K562 (cell line): ENCODE data around the gene MVB12B. TPM values are rescaled to one million over a fixed set of nuclear protein-coding genes. Genes with fewer than 3 reads are reported as not detected.

Source experiments
- ATAC-seq: fragments of 200-7000 bp; cut with Tn5 transposase; 3 replicates; pipeline ENCODE4 v1.9.1; 2020; ENCODE audit warnings: moderate library complexity
- BruUV-seq: library from RNA; stranded (reverse); fragments of 400-500 nt; replicated peaks from 2 replicates; lab custom pipeline; 2021; lab: Mats Ljungman, UMichigan
- CTCF ChIA-PET: fragments of 300-600 bp; formaldehyde crosslinking; extraction: SDS; loops from one replicate; lab custom pipeline; 2021; ENCODE audit warnings: low intra/inter-chr PET ratio; lab: Yijun Ruan, JAX
- POLR2A ChIA-PET: fragments of 300-600, 350-650 bp; sonication (Branson Sonifier 250); formaldehyde crosslinking; extraction: SDS; loops from one replicate; lab custom pipeline; 2021; ENCODE audit warnings: antibody characterized with exemption, inconsistent platforms; lab: Yijun Ruan, JAX
- DNase-seq, 4 experiments: peaks; one replicate each; pipeline versions ENCODE4 v3.0.0 to v3.0.0-alpha.2; 2011 to 2018; ENCODE audit warnings: low spot score in 3 of 4, mixed read lengths in 3 of 4; ENCODE audit errors: extremely low read depth in 1 of 4
- FAIRE-seq: peaks from 2 replicates; lab custom pipeline; 2011; peaks lifted over from hg19 to GRCh38; lab: Jason Lieb, UNC
- H2AFZ ChIP-seq: 2 replicates; pipeline ENCODE4 v1.6.0; 2011; ENCODE audit warnings: low read depth, low read length, control low read depth, inconsistent platforms
- H3K27ac ChIP-seq: fragments of 200-600 bp; 3 replicates; pipeline ENCODE4 v1.8.0; 2011; ENCODE audit warnings: low read depth, mild to moderate bottlenecking, control low read depth, inconsistent platforms, low read length, moderate library complexity, mixed read lengths; ENCODE audit errors: extremely low read depth
- H3K27me3 ChIP-seq, 2 experiments: fragments of 300-600 bp in 1 of 2; 2 replicates in 1 of 2; 3 replicates in 1 of 2; pipeline versions ENCODE4 v1.6.0 to v1.8.0; 2011; ENCODE audit warnings: inconsistent platforms in 2 of 2, low read length in 2 of 2, mild to moderate bottlenecking in 1 of 2, mixed read lengths in 1 of 2, moderate library complexity in 1 of 2; ENCODE audit not compliant: control insufficient read depth in 2 of 2, insufficient read depth in 2 of 2
- H3K36me3 ChIP-seq: fragments of 300-600 bp; 3 replicates; pipeline ENCODE4 v1.8.0; 2011; ENCODE audit warnings: mild to moderate bottlenecking, low read length, inconsistent platforms; ENCODE audit not compliant: control insufficient read depth, insufficient read depth
- H3K4me1 ChIP-seq, 2 experiments: fragments of 200-600 bp in 1 of 2; replicated peaks in 1 of 2; 2 replicates in 1 of 2; 3 replicates in 1 of 2; pipeline versions ENCODE4 v1.5.1 to v1.8.0; 2011; ENCODE audit warnings: inconsistent platforms in 2 of 2, low read length in 2 of 2, mild to moderate bottlenecking in 1 of 2, mixed read lengths in 1 of 2, moderate library complexity in 1 of 2; ENCODE audit not compliant: control insufficient read depth in 2 of 2, insufficient read depth in 2 of 2
- H3K4me2 ChIP-seq: 2 replicates; pipeline ENCODE4 v1.6.1; 2011; ENCODE audit warnings: low read length, control low read depth, inconsistent platforms, mixed read lengths; ENCODE audit not compliant: insufficient read depth
- H3K4me3 ChIP-seq: fragments of 200-600 bp; sonication (generic), shearing (Covaris generic); 2 replicates; pipeline ENCODE4 v1.5.1; 2016; ENCODE audit warnings: control low read depth, inconsistent platforms
- H3K79me2 ChIP-seq: fragments of 200-600 bp; 3 replicates; pipeline ENCODE4 v1.8.0; 2011; ENCODE audit warnings: low read length, inconsistent platforms; ENCODE audit not compliant: control insufficient read depth, insufficient read depth
- H3K9ac ChIP-seq, 2 experiments: 2 replicates each; pipeline versions ENCODE4 v1.6.0 to v1.6.1; 2011; ENCODE audit warnings: low read depth in 2 of 2, low read length in 2 of 2, control low read depth in 1 of 2, inconsistent platforms in 1 of 2, mild to moderate bottlenecking in 1 of 2, mixed read lengths in 1 of 2; ENCODE audit not compliant: insufficient read depth in 1 of 2
- H3K9me1 ChIP-seq: one replicate; pipeline ENCODE4 v1.6.0; 2011; ENCODE audit warnings: inconsistent platforms, mild to moderate bottlenecking, low read length, moderate library complexity; ENCODE audit not compliant: control insufficient read depth, insufficient read depth
- H3K9me3 ChIP-seq: replicated peaks from 2 replicates; pipeline ENCODE4 v1.5.1; 2011; ENCODE audit warnings: low read depth, low read length, inconsistent platforms; ENCODE audit not compliant: control insufficient read depth, insufficient read depth
- H4K20me1 ChIP-seq: replicated peaks from 2 replicates; pipeline ENCODE4 v1.6.1; 2011; ENCODE audit warnings: low read length, inconsistent platforms, mixed read lengths; ENCODE audit not compliant: control insufficient read depth, insufficient read depth
- E4F1 ChIP-seq: fragments of 250-450 bp; sonication (Bioruptor Pico); IDR thresholded peaks from 2 replicates; pipeline ENCODE4 v1.5.0; 2021; ENCODE audit warnings: mild to moderate bottlenecking, borderline replicate concordance
- HNRNPLL ChIP-seq: fragments of 200-400 bp; formaldehyde crosslinking; IDR thresholded peaks from 2 replicates; pipeline ENCODE4 v1.6.1; 2017; ENCODE audit warnings: low read length, low read depth, mild to moderate bottlenecking; ENCODE audit not compliant: poor library complexity, severe bottlenecking
- RB1 ChIP-seq: fragments of 450-650 bp; IDR thresholded peaks from 2 replicates; pipeline ENCODE4 v1.6.1; 2017; ENCODE audit warnings: low read depth, mild to moderate bottlenecking
- TFE3 ChIP-seq: fragments of 450-650 bp; formaldehyde crosslinking; IDR thresholded peaks from 2 replicates; pipeline ENCODE4 v1.4.0; 2020; ENCODE audit warnings: mild to moderate bottlenecking, mixed read lengths
- ZNF445 ChIP-seq: fragments of 250-450 bp; sonication (Bioruptor Pico); IDR thresholded peaks from 2 replicates; pipeline ENCODE4 v1.4.0; 2020; ENCODE audit warnings: low read depth, mild to moderate bottlenecking, moderate library complexity
- WGBS: fragments of 100-300 bp; shearing (Covaris generic); methylation state at CpG from one replicate; pipeline ENCODE4 v1.1.6; 2016; ENCODE audit warnings: low coverage, mixed read lengths; ENCODE audit not compliant: insufficient coverage; ENCODE audit errors: missing lambda C conversion rate; 5-methylcytosine and 5-hydroxymethylcytosine counted together
- in situ Hi-C: fragments of 300-500 bp; cut with MboI; formaldehyde crosslinking; loops from 4 replicates; pipeline ENCODE4 v1.15.0; 2018; ENCODE audit warnings: inconsistent platforms, mixed read lengths
- intact Hi-C: fragments of 100-400 bp; cut with micrococcal nuclease; formaldehyde crosslinking; loops from 2 replicates; pipeline ENCODE4 v1.14.2; 2022
- polyA plus RNA-seq, 8 experiments: library from polyadenylated mRNA; depleted of rRNA in 4 of 8; stranded (reverse) in 5 of 8; unstranded in 3 of 8; fragments of >200 nt; fragmentation: Nextera tagmentation in 2 of 8; fragmentation: Illumina TruSeq in 1 of 8; extraction: Ambion mirVana in 2 of 8; extraction: Trizol in 1 of 8; gene quantifications; 2 replicates each; pipeline versions ENCODE4 v1.2.1 to v1.2.3, GENCODE V29; 2011 to 2014; ENCODE audit warnings: inconsistent platforms in 1 of 8, missing spikeins in 1 of 8
- total RNA-seq, 7 experiments: library from RNA; depleted of rRNA in 6 of 7; stranded (reverse); fragments of >200 nt in 6 of 7; fragmentation: Illumina TruSeq in 2 of 7; extraction: Trizol in 2 of 7; gene quantifications; 2 replicates each; pipeline versions ENCODE4 v1.2.1 to v1.2.3, GENCODE V29; 2011 to 2021; ENCODE audit warnings: low replicate concordance in 1 of 7
- TF ChIP-seq, protein P1 (sequence below): fragments of 450-650 bp; IDR thresholded peaks from 2 replicates; pipeline ENCODE4 v1.6.1; 2016; ENCODE audit warnings: low read depth
- TF ChIP-seq, protein P2 (sequence below): fragments of 250-450 bp; sonication (Bioruptor Pico); IDR thresholded peaks from 2 replicates; pipeline ENCODE4 v1.8.0; 2022; ENCODE audit warnings: moderate library complexity, mild to moderate bottlenecking, inconsistent platforms

Gene MVB12B
- total and polyA plus RNA-seq, 9 of the 15 experiments (the other 6 are each of a cell fraction or from before 2014, with no cell fraction given): not detected

GRCh38 chr9:126486276-126486675, 159.6 kb downstream of the MVB12B start:
- Histone ChIP-seq H3K79me2 (no peaks in the 10 kb centered on the region), H2AFZ (no peak overlapping the region), H3K4me3 (no peak overlapping the region), H3K27me3 (peaks cover 13 to 76% of the 10 kb centered on the region in 2 experiments), H4K20me1 (peaks cover 10% of the 10 kb centered on the region), H3K9ac (no peak overlapping the region), H3K27ac (no peak overlapping the region), H3K9me3 (no peaks in the 10 kb centered on the region), H3K36me3 (no peaks in the 10 kb centered on the region), H3K4me1 (peaks cover 0 to 8% of the 10 kb centered on the region in 2 experiments; a peak in 2 of 5 replicates), H3K9me1 (no peaks in the 10 kb centered on the region), H3K4me2 (no peak overlapping the region)
- ChIA-PET POLR2A (interaction anchor here (0.6 kb wide), 1 partner anchor 190 kb away, joined by 3 read pairs; no protein-coding TSS in a partner anchor), CTCF (no interaction called here)
- no peak for ATAC-seq
- WGBS: 0% methylated on average over 8 of the region's 11 CpGs
- in situ Hi-C loops (loop anchor here (25.0 kb wide), 1 partner anchor 1224 kb away; the partner anchor contains the start of gene GAPVD1), intact Hi-C loops (no loop called here)
- no peak for DNase-seq
- FAIRE-seq: no peak
- BruUV-seq: no TSS peak
- TF ChIP-seq E4F1 (CRISPR knock-in tag) (no peak), TFE3 (CRISPR knock-in tag) (no peak), ZNF445 (CRISPR knock-in tag) (no peak), HNRNPLL (no peak), RB1 (no peak)
- TF ChIP-seq, protein P1, sequence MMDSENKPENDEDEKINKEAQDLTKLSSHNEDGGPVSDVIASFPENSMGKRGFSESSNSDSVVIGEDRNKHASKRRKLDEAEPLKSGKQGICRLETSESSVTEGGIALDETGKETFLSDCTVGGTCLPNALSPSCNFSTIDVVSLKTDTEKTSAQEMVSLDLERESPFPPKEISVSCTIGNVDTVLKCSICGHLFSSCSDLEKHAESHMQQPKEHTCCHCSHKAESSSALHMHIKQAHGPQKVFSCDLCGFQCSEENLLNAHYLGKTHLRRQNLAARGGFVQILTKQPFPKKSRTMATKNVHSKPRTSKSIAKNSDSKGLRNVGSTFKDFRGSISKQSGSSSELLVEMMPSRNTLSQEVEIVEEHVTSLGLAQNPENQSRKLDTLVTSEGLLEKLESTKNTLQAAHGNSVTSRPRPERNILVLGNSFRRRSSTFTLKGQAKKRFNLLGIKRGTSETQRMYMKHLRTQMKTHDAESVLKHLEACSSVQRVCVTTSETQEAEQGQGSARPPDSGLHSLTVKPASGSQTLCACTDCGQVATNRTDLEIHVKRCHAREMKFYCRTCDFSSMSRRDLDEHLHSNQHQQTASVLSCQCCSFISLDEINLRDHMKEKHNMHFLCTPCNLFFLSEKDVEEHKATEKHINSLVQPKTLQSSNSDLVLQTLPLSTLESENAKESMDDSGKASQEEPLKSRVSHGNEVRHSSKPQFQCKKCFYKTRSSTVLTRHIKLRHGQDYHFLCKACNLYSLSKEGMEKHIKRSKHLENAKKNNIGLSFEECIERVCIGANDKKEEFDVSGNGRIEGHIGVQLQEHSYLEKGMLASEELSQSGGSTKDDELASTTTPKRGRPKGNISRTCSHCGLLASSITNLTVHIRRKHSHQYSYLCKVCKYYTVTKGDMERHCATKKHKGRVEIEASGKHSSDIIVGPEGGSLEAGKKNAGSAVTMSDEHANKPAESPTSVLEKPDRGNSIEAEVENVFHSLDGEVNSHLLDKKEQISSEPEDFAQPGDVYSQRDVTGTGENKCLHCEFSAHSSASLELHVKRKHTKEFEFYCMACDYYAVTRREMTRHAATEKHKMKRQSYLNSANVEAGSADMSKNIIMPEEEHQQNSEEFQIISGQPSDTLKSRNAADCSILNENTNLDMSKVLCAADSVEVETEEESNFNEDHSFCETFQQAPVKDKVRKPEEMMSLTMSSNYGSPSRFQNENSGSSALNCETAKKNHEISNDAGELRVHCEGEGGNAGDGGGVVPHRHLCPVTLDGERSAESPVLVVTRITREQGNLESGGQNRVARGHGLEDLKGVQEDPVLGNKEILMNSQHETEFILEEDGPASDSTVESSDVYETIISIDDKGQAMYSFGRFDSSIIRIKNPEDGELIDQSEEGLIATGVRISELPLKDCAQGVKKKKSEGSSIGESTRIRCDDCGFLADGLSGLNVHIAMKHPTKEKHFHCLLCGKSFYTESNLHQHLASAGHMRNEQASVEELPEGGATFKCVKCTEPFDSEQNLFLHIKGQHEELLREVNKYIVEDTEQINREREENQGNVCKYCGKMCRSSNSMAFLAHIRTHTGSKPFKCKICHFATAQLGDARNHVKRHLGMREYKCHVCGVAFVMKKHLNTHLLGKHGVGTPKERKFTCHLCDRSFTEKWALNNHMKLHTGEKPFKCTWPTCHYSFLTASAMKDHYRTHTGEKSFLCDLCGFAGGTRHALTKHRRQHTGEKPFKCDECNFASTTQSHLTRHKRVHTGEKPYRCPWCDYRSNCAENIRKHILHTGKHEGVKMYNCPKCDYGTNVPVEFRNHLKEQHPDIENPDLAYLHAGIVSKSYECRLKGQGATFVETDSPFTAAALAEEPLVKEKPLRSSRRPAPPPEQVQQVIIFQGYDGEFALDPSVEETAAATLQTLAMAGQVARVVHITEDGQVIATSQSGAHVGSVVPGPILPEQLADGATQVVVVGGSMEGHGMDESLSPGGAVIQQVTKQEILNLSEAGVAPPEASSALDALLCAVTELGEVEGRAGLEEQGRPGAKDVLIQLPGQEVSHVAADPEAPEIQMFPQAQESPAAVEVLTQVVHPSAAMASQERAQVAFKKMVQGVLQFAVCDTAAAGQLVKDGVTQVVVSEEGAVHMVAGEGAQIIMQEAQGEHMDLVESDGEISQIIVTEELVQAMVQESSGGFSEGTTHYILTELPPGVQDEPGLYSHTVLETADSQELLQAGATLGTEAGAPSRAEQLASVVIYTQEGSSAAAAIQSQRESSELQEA: no peak
- TF ChIP-seq, protein P2, sequence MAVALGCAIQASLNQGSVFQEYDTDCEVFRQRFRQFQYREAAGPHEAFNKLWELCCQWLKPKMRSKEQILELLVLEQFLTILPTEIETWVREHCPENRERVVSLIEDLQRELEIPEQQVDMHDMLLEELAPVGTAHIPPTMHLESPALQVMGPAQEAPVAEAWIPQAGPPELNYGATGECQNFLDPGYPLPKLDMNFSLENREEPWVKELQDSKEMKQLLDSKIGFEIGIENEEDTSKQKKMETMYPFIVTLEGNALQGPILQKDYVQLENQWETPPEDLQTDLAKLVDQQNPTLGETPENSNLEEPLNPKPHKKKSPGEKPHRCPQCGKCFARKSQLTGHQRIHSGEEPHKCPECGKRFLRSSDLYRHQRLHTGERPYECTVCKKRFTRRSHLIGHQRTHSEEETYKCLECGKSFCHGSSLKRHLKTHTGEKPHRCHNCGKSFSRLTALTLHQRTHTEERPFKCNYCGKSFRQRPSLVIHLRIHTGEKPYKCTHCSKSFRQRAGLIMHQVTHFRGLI (CRISPR knock-in tag): no peak
